Sigmoid colon (tissue), 7 donors: ENCODE results near the gene C7orf33. TPM values are rescaled to one million over a fixed set of nuclear protein-coding genes. Genes with fewer than 3 reads are reported as not detected.
"Not testable (repeated sequence)": the region's sequence is repeated elsewhere in the genome, so short reads cannot be mapped to it uniquely, and the experiment has no call there.

Experiments
- DNase-seq: peaks from one replicate; pipeline ENCODE4 v3.0.0-alpha.2; 2019
- H3K27ac ChIP-seq, 4 donors: fragments of 200-600 bp; sonication (generic); one replicate each; pipeline ENCODE4 v1.5.1; 2016 to 2019; ENCODE audit warnings: mild to moderate bottlenecking in 1 of 4
- H3K27me3 ChIP-seq, 3 donors: fragments of 200-600 bp; sonication (generic); one replicate each; pipeline ENCODE4 v1.5.1; 2019; ENCODE audit warnings: mild to moderate bottlenecking in 1 of 3
- H3K36me3 ChIP-seq, 4 donors: fragments of 200-600 bp; sonication (generic); one replicate each; pipeline ENCODE4 v1.5.1; 2016 to 2019
- H3K4me1 ChIP-seq, 4 donors: fragments of 200-600 bp; sonication (generic); one replicate each; pipeline ENCODE4 v1.5.1; 2017 to 2019
- H3K4me3 ChIP-seq, 4 donors: fragments of 200-600 bp; sonication (generic); one replicate each; pipeline ENCODE4 v1.5.1; 2017 to 2019; ENCODE audit warnings: mild to moderate bottlenecking in 2 of 4, moderate library complexity in 1 of 4
- H3K9me3 ChIP-seq, 4 donors: fragments of 200-600 bp in 3 of 4; sonication (generic) in 3 of 4; one replicate each; pipeline versions ENCODE4 v1.5.1 to v1.6.1; 2013 to 2019
- EP300 ChIP-seq, 4 donors: sonication (generic); formaldehyde crosslinking; IDR thresholded peaks; one replicate each; pipeline ENCODE4 v1.6.1; 2017; ENCODE audit warnings: antibody characterized with exemption in 4 of 4
- POLR2A ChIP-seq, 2 donors: fragments of 450-650 bp; IDR thresholded peaks; one replicate each; pipeline ENCODE4 v1.6.1; 2016; ENCODE audit warnings: antibody characterized with exemption in 2 of 2, mild to moderate bottlenecking in 2 of 2, moderate library complexity in 2 of 2
- POLR2AphosphoS5 ChIP-seq, 4 donors: sonication (generic); formaldehyde crosslinking; IDR thresholded peaks; one replicate each; pipeline ENCODE4 v1.6.1; 2017; ENCODE audit warnings: antibody characterized with exemption in 4 of 4
- WGBS, 2 donors: extraction: QIAGEN DNeasy Blood & Tissue Kit; methylation state at CpG; one replicate each; pipeline ENCODE4 v1.1.7; 2013; 5-methylcytosine and 5-hydroxymethylcytosine counted together
- intact Hi-C: fragments of 100-400 bp; cut with DNase I; formaldehyde crosslinking; loops from one replicate; pipeline ENCODE4 v1.15.1; 2023
- polyA plus RNA-seq, 3 donors: library from polyadenylated mRNA; stranded (reverse); fragments of 200-250 nt; gene quantifications; one replicate each; pipeline ENCODE4 v1.2.3, GENCODE V29; 2013
- total RNA-seq, 4 donors: library from RNA; depleted of rRNA; stranded (reverse); fragments of >200 nt; gene quantifications; one replicate each; pipeline ENCODE4 v1.1.0, GENCODE V29; 2016
- TF ChIP-seq, protein P1 (sequence below), 4 experiments: fragments of 450-650 bp in 3 of 4; fragments of 200-600 bp in 1 of 4; IDR thresholded peaks; one replicate each; pipeline ENCODE4 v1.5.1; 2016 to 2019; ENCODE audit warnings: antibody characterized with exemption in 4 of 4, mild to moderate bottlenecking in 3 of 4, moderate library complexity in 2 of 4
- donor health status: healthy with polysubstance abuse.
- donor health status: Bipolar disorder and iron deficiency.
- donor health status: healthy.

The C7orf33 gene
- total and polyA plus RNA-seq, 7 donors = not detected

DNA sequence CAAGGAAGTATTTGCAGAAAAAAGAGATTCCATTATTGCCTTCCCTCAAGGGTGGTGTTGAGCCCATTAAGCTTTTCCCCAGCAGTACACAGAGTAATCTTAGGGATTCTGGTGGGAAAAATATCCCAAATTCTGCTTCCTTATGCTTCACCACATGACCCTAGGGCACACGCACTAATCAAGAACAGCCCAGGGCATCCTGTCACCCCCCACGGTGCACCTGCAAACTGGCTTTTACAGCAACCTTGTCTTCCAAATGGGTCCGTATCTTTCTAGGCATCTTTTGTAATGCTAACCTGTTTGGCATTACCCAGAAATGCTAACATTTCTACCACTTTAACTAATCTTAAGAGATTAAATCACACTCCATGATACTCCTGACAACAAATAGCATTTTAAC is 926 bp upstream of the C7orf33 start:
- no peak overlapping the region for H3K27ac ChIP-seq
- no peak for DNase-seq
- no peak overlapping the region for H3K4me3 ChIP-seq
- no peaks in the 10 kb centered on the region for H3K4me1 ChIP-seq
- TF ChIP-seq POLR2A (IDR thresholded peaks at IDR 0.05) = no peak
- H3K36me3 ChIP-seq = no peaks in the 10 kb centered on the region
- intact Hi-C loops = no loop called here
- no peaks in the 10 kb centered on the region for H3K27me3 ChIP-seq
- no peaks in the 10 kb centered on the region for H3K9me3 ChIP-seq
- WGBS, 2 donors = 55 to 72% methylated on average over 3 of the region's 3 CpGs

DNA sequence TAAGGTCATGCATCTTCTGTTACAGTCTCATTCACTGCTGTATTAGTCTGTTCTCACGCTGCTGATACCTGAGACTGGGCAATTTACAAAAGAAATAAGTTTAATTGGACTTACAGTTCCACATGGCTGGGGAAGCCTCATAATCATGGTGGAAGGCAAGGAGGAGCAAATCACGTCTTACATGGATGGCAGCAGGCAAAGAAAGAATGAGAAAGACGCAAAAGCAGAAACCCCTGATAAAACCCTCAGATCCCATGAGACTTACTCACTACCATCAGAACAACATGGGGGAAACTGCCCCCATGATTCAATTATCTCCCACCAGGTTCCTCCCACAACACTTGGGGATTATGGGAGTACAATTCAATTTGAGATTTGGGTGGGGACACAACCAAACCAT is 5.8 kb downstream of the C7orf33 start:
- DNase-seq, H3K9me3 ChIP-seq, intact Hi-C loops, H3K4me3 ChIP-seq, H3K27ac ChIP-seq, H3K4me1 ChIP-seq, H3K27me3 ChIP-seq, H3K36me3 ChIP-seq: not testable (repeated sequence)
- 85 to 88% methylated on average over 3 of the region's 3 CpGs for WGBS, 2 donors

DNA sequence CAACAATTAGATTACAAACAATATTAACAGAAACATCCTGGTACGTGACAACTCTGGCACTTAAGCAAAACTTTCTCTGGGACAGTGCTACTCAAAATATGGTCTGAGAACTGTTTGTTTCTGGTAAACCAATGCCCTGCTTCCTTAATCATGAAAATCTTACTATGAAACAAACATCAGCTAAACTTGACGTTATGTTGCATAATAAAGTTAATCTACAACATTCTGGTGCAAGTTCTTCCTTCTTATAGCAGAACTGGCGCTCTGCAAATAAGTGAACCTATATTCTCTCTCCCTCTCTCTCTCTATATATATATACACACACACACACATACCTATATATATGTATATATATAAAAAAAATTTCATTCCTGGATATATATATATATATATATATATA is 7.8 kb downstream of the C7orf33 start:
- TF ChIP-seq, protein P1, sequence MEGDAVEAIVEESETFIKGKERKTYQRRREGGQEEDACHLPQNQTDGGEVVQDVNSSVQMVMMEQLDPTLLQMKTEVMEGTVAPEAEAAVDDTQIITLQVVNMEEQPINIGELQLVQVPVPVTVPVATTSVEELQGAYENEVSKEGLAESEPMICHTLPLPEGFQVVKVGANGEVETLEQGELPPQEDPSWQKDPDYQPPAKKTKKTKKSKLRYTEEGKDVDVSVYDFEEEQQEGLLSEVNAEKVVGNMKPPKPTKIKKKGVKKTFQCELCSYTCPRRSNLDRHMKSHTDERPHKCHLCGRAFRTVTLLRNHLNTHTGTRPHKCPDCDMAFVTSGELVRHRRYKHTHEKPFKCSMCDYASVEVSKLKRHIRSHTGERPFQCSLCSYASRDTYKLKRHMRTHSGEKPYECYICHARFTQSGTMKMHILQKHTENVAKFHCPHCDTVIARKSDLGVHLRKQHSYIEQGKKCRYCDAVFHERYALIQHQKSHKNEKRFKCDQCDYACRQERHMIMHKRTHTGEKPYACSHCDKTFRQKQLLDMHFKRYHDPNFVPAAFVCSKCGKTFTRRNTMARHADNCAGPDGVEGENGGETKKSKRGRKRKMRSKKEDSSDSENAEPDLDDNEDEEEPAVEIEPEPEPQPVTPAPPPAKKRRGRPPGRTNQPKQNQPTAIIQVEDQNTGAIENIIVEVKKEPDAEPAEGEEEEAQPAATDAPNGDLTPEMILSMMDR (IDR thresholded peaks at IDR 0.05) = no peak
- TF ChIP-seq POLR2AphosphoS5 (IDR thresholded peaks at IDR 0.05) (no peak), EP300 (IDR thresholded peaks at IDR 0.05) (no peak), POLR2A (IDR thresholded peaks at IDR 0.05) (no peak)
- no peaks in the 10 kb centered on the region for H3K36me3 ChIP-seq
- H3K4me1 ChIP-seq = no peaks in the 10 kb centered on the region
- H3K9me3 ChIP-seq = no peaks in the 10 kb centered on the region
- H3K27me3 ChIP-seq = no peaks in the 10 kb centered on the region
- 45 to 70% methylated on average over 3 of the region's 3 CpGs for WGBS, 2 donors
- intact Hi-C loops = no loop called here
- H3K27ac ChIP-seq = no peak overlapping the region
- DNase-seq = no peak
- no peak overlapping the region for H3K4me3 ChIP-seq

DNA sequence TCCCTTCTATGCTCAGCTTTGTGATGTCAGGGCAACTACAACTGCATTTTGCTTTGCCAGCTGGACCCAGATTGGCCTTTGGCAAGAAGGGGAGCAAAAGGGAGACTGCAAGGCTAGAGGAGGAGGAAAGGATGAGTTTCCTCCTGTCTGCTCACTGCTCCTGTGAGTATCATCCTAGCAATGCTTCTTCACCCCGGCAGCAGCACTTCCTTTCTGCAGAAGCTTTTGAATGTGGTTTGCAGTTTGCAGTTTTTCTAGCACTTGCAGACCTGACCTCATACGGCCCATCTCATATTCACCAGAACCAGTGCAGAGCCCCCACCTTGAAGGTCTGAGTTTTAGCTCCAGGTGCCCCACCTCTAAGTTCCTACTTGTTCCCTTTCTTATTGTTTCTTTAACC is 14.8 kb downstream of the C7orf33 start:
- H3K9me3 ChIP-seq = no peaks in the 10 kb centered on the region
- WGBS, 2 donors = 78 to 88% methylated on average over 2 of the region's 2 CpGs
- peaks cover 0 to 19% (median 16%) of the 10 kb centered on the region in 4 donors for H3K4me1 ChIP-seq
- intact Hi-C loops = no loop called here
- H3K27ac ChIP-seq = no peak overlapping the region
- no peak overlapping the region for H3K4me3 ChIP-seq
- TF ChIP-seq POLR2A (IDR thresholded peaks at IDR 0.05) (no peak), POLR2AphosphoS5 (IDR thresholded peaks at IDR 0.05) (no peak), EP300 (IDR thresholded peaks at IDR 0.05) (no peak)
- TF ChIP-seq, protein P1 (IDR thresholded peaks at IDR 0.05) = no peak
- DNase-seq = no peak
- no peaks in the 10 kb centered on the region for H3K27me3 ChIP-seq
- no peaks in the 10 kb centered on the region for H3K36me3 ChIP-seq

DNA sequence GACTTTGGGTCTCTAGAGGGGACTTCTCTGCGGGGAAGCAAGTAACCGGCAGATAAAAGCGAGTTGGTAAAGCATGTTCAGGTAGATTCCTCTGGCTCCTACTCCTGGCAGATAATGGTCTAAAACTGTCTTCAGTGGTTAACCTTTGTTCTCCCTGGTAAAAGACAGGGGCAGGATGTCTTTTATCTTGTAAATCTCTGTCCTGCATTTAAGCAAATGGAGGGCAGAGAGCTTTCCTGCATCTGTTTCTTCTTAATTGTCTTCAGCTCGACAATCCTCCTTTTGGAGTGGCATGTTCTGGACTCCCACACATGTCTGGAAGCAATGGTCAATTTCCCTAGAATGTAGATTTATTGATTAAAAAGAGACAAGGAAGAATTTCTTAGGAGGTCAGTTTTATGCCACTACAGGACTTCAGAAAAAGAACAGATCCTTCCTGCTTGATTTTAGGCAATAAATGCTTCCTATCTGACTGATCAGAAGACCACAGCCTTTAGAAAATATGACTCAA is 16.6 kb downstream of the C7orf33 start:
- intact Hi-C loops = no loop called here
- no peak overlapping the region for H3K27ac ChIP-seq
- WGBS, 2 donors = 29 to 39% methylated on average over 4 of the region's 4 CpGs

DNA sequence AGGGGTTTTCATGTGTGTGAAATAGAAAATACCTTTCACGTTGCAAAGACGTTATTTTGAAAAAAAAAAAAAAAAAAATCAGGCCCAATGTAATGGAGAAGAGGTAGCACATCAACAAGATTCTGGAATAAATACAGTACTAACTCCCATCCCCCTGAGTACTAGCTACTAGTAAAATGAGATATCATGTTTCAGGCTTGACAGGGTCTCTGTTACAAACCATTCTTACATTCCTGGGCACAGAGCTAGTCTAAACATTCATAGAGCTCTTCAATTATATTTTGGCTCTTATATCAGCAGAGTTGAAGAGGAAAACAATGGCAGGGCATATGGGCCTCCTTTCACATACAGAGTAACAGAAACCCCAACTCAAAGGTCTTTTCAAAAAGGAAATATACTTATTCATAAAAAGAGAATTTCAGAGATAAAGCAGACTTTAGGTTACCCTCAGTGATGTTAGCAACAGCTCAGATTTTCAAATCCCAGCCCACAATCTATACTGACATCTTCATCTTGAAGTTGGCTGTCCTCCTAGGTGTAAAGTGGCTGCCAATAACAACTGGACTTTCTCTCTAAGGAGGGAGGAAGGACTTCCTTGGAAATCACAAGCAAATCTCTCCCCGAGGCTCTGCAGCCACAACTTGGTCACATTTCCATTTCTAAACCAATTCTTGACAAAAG is 18.6 kb downstream of the C7orf33 start:
- DNase-seq = no peak
- intact Hi-C loops = no loop called here

More for the DNA sequence above, 16.6 kb downstream of the C7orf33 start:
- no peak overlapping the region for H3K4me3 ChIP-seq
- DNase-seq = no peak
- TF ChIP-seq EP300 (IDR thresholded peaks at IDR 0.05) (no peak), POLR2A (IDR thresholded peaks at IDR 0.05) (no peak)
- no peaks in the 10 kb centered on the region for H3K36me3 ChIP-seq
- H3K27me3 ChIP-seq = no peaks in the 10 kb centered on the region
- H3K9me3 ChIP-seq = no peaks in the 10 kb centered on the region
- H3K4me1 ChIP-seq = peaks cover 0 to 21% (median 16%) of the 10 kb centered on the region in 4 donors

More for the DNA sequence above, 18.6 kb downstream of the C7orf33 start:
- no peak overlapping the region for H3K4me3 ChIP-seq
- H3K27ac ChIP-seq = no peak overlapping the region
- TF ChIP-seq EP300 (IDR thresholded peaks at IDR 0.05) (no peak), POLR2AphosphoS5 (IDR thresholded peaks at IDR 0.05) (no peak), POLR2A (IDR thresholded peaks at IDR 0.05) (no peak)
- TF ChIP-seq, protein P1 (IDR thresholded peaks at IDR 0.05) = no peak
- WGBS, 2 donors = 56 to 71% methylated on average over 3 of the region's 3 CpGs
- H3K9me3 ChIP-seq = no peaks in the 10 kb centered on the region
- peaks cover 0 to 21% (median 16%) of the 10 kb centered on the region in 4 donors for H3K4me1 ChIP-seq
- H3K36me3 ChIP-seq = no peaks in the 10 kb centered on the region
- no peaks in the 10 kb centered on the region for H3K27me3 ChIP-seq
